Neural progenitor cell (in vitro differentiated cells): ENCODE measurements around the gene TM9SF4.

Experiments
- CTCF ChIP-seq: fragments of 200-600 bp; sonication (generic); IDR thresholded peaks from 2 replicates; pipeline ENCODE4 v1.5.1; 2017; ENCODE audit warnings: antibody characterized with exemption, mild to moderate bottlenecking
- EZH2 ChIP-seq: fragments of 200-600 bp; sonication (generic); IDR thresholded peaks from 2 replicates; pipeline ENCODE4 v1.6.1; 2017; ENCODE audit warnings: antibody characterized with exemption, mild to moderate bottlenecking, moderate library complexity
- EZH2phosphoT487 ChIP-seq: fragments of 200-600 bp; sonication (generic); IDR thresholded peaks from 2 replicates; pipeline ENCODE4 v1.6.1; 2017; ENCODE audit warnings: antibody characterized with exemption

- TF ChIP-seq CTCF (no peak), EZH2 (no peak), EZH2phosphoT487 (no peak)
Measured at GRCh38 chr20:32108814-32109391, 611 bp upstream of the TM9SF4 start.
